Measurements from ENCODE around the gene TPSAB1. TPM values are rescaled to one million over a fixed set of nuclear protein-coding genes. Genes with fewer than 3 reads are reported as not detected.

Gene TPSAB1
- total RNA-seq, 4 donors from 2014 or later: 4.3 to 8.6 (median 6.5) TPM

- Histone ChIP-seq H3K36me3 (no peaks in the 10 kb centered on the region), H3K27me3 (no peaks in the 10 kb centered on the region), H3K4me1 (no peaks in the 10 kb centered on the region), H3K27ac (no peak overlapping the region), H3K4me3 (replicated peaks in 1 of 3) (no peak overlapping the region), H3K9me3 (no peaks in the 10 kb centered on the region)
- WGBS, 2 donors: 78 to 80% methylated on average over 12 to 17 of the region's 17 CpGs
- TF ChIP-seq POLR2A (IDR thresholded peaks at IDR 0.05): no peak
- no peak for TF ChIP-seq CTCF (IDR thresholded peaks at IDR 0.05)
- DNase-seq: no peak
- intact Hi-C loops (cut with DNase I): no loop called here
Measured at GRCh38 chr16:1282324-1282973, 41.9 kb downstream of the TPSAB1 start.

GRCh38 chr16:1283296-1283695 is 42.8 kb downstream of the TPSAB1 start:
- WGBS, 2 donors: 58 to 63% methylated on average over 13 to 16 of the region's 17 CpGs
- intact Hi-C loops (cut with DNase I): no loop called here
- no peaks in the 10 kb centered on the region for H3K27me3 ChIP-seq
- no peak for TF ChIP-seq POLR2A (IDR thresholded peaks at IDR 0.05)
- TF ChIP-seq CTCF (IDR thresholded peaks at IDR 0.05): no peak
- H3K4me1 ChIP-seq: no peaks in the 10 kb centered on the region
- H3K9me3 ChIP-seq: no peaks in the 10 kb centered on the region
- no peak overlapping the region for H3K27ac ChIP-seq
- no peak overlapping the region for H3K4me3 ChIP-seq (replicated peaks in 1 of 3)
- H3K36me3 ChIP-seq: no peaks in the 10 kb centered on the region
- no peak for DNase-seq

GRCh38 chr16:1283996-1284616 is 43.6 kb downstream of the TPSAB1 start:
- WGBS, 2 donors: 87% methylated on average over 15 of the region's 16 CpGs; no CpG with 5 or more reads in 1 of the 2 donors
- TF ChIP-seq POLR2A (IDR thresholded peaks at IDR 0.05): no peak
- no peak for TF ChIP-seq CTCF (IDR thresholded peaks at IDR 0.05)
- no peaks in the 10 kb centered on the region for H3K36me3 ChIP-seq
- intact Hi-C loops (cut with DNase I): no loop called here
- H3K27me3 ChIP-seq: no peaks in the 10 kb centered on the region
- DNase-seq: no peak
- H3K9me3 ChIP-seq: no peaks in the 10 kb centered on the region
- H3K4me3 ChIP-seq (replicated peaks in 1 of 3): no peak overlapping the region
- H3K4me1 ChIP-seq: no peaks in the 10 kb centered on the region
- H3K27ac ChIP-seq: no peak overlapping the region

GRCh38 chr16:1285669-1286512 is 45.4 kb downstream of the TPSAB1 start:
- Histone ChIP-seq H3K27ac (no peak overlapping the region), H3K36me3 (no peaks in the 10 kb centered on the region), H3K4me3 (replicated peaks in 1 of 3) (no peak overlapping the region), H3K9me3 (no peaks in the 10 kb centered on the region), H3K27me3 (no peaks in the 10 kb centered on the region), H3K4me1 (no peaks in the 10 kb centered on the region)
- WGBS, 2 donors: 69 to 76% methylated on average over 29 to 37 of the region's 38 CpGs
- DNase-seq: no peak
- TF ChIP-seq POLR2A (IDR thresholded peaks at IDR 0.05): no peak
- no peak for TF ChIP-seq CTCF (IDR thresholded peaks at IDR 0.05)
- intact Hi-C loops (cut with DNase I): no loop called here

Measured in thyroid gland (tissue), 4 donors.